Activated T-cell treated with anti-CD3 and anti-CD28 coated beads for 4 hours (primary cell): ENCODE data around the gene GNA15.
"Not testable (repeated sequence)": the region's sequence is repeated elsewhere in the genome, so short reads cannot be mapped to it uniquely, and the experiment has no call there.

Source experiments
- DNase-seq: peaks from one replicate; pipeline ENCODE4 v3.0.0-alpha.2; 2020

Gene GNA15

DNA sequence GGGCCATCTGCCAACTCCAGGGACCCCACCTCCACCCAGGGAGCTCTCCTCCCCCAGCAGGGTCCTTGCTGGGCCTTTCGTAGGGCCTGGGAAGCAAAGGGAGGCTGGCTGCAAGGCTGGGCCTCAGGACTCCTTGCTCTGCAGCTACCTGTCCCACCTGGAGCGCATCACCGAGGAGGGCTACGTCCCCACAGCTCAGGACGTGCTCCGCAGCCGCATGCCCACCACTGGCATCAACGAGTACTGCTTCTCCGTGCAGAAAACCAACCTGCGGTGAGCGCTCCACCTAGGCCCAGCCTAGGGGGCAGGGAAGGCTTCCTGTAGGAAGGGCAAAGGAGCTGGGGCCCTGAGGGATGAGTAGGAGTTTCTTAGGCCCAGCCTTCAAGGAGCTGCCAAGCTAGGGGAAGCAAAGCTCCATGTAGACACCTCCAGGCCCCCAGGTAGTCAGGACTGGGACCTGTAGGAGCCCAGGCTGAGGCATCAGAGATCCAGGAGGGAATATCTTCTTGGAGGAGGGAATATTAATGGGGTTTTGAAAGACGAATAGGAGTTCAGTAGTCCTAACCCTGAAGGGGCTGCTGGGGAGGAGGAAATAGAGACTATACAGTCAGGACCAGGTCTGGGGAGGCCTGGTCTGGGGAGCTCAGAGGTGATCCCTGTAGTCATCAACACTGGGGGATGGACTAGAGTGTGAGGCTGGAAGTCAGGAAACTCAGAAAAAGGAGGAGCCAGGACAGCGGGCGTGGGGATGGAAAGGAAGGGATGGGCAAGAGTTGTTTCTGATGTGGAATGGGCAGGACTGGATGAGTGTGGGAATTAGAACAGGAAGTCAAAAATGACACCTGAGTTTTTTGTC lies 16.0 kb downstream of the GNA15 start:
- no peak for DNase-seq

DNA sequence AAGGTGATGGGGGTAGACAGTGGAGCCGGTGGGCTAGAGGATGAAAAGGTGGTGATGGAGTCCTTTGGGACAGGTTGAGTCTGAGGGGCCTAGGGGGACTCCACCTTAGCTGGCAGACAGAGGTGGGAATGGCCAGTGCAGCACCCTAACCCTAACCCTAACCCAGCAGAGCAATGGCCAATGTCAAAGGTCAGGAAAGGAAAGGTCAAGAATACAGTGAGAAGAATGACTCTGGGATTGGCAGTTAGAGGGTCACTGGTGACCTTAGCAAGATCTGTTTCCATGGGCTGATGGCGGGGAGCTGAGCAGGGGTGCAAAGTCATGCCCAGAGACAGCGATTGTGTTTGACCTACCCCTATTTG lies 16.6 kb downstream of the GNA15 start:
- DNase-seq, result no peak

DNA sequence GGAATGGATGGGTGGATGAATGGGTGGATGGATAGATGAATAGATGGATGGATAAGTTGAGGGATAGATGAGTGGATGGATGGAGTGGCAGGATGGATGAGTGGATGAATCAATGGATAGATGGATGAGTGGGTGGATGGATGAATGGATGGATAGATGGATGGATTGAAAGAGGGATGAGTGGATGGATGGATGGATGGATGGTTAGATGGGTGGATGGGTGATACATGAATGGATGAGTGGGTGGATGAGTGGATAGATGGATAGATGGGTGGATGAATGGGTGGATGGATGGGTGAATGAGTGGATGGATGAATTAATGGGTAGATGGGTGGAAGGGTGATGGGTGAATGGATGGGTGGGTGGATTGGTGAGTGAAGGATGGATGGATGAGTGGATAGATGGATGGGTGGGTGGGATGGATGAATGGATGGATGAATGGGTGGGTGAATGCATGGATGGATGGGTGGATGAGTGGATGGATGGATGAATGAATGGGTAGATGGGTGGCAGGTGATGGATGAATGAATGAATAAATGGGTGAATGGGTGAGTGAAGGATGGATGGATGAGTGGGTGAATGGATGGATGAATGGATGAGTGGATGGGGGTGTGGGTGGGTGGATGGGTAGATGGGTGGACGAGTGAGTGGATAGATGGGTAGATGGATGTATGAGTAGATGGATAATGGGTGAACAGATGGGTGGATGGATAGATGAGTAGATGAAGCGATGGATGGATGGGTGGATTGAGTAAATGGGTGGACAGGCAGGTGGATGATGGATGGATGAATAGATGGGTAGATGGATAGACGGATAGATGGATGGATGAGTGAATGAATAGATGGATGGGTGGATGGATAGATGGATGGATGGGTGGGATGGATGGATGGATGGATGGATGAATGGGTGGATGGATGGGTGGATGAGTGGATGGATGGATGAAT lies 17.7 kb downstream of the GNA15 start:
- DNase-seq, result no peak

DNA sequence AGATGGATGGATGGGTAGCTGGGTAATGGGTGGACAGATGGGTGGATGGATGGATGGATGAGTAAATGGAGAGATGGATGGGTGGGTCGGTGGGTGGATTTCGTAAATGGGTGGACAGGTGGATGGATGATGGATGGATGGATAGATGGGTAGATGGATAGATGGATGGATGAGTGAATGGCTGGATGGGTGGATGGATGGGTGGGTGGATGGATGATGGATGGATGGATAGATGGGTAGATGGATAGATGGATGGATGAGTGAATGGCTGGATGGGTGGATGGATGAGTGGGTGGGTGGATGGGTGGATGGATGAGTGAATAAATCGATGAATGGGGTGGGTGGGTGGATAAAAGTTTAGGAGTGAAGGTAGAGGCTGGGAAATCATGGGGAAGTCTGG lies 18.6 kb downstream of the GNA15 start:
- not testable (repeated sequence) for DNase-seq

DNA sequence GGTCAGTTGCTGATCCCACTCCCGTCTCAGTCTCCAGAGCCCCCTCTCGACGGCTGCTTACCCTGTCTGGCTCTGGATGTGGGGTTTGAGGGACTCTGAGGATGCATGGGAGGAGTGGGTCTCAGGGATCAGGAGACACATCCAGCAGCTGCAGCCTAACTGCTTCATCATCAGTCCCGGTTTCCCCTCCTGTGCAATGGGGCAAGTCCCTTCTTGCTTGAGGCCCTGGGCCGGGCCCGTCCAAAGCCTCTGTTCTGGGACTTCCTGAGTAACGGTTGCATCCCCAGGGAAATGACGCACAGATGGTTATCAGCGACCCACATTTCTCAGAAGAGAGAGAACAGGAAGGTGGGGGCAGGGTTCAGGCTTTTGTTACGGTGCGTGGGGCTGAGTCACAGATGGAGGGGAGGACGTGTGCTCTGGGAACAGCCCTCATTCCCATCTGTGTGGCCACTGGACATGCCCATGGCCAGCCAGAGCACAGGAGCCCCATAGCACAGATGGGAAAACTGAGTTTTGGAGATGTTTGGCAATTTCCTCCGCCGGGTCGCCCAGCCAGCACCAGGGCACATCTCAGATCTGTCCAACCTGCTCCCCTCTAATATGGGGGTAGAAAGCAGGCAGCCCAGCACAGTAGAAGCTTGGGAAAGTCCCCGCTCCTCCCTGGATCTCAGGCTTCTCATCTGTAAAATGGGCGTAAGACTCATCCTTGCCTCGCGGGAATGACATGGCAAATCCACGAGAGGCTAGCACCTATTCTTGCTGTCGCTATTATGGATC lies 19.3 kb downstream of the GNA15 start:
- DNase-seq, result peak; percentile 78

DNA sequence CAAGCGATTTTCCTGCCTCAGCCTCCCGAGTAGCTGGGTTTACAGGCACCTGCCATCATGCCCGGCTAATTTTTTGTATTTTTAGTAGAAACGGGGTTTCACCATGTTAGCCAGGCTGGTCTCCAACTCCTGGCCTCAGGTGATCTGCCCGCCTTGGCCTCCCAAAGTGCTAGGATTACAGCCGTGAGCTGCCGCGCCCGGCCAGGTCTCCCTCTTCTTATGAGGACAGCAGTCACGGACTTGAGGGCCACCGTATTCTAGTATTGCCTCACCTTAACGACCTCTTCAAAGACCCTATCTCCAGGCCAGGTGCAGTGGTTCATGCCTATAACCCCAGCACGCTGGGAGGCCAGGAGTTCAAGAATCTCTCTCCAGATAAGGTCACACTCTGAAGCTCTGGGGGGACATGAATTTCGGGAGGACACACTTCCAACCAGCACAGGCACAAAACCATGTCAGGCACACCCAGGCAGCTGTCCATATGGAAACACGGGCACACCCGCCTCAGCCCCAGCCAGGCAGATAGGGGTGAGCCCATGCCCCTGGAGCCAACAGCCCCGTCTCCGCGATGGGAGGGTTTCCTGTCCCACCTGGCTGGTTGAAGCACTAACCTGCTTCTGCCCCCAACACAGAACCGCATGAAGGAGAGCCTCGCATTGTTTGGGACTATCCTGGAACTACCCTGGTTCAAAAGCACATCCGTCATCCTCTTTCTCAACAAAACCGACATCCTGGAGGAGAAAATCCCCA lies 21.4 kb downstream of the GNA15 start:
- DNase-seq, result no peak

DNA sequence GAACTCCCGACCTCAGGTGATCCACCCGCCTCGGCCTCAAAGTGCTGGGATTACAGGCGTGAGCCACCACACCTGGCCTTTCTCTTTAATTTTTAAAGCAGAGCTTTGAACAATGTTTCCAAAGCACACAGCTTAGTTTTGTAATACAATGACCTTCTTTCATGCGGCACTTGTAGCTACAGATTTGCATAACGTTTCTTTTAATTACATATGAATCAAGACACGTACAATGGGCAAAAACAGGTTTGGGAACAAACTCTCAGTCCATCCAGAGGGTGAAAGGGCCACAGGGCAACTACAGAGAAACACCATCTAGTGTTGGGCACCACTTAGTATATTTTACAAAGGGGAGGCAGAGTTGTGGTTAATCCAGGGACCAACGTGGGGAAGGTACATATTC lies 23.7 kb downstream of the GNA15 start:
- DNase-seq, result no peak

DNA sequence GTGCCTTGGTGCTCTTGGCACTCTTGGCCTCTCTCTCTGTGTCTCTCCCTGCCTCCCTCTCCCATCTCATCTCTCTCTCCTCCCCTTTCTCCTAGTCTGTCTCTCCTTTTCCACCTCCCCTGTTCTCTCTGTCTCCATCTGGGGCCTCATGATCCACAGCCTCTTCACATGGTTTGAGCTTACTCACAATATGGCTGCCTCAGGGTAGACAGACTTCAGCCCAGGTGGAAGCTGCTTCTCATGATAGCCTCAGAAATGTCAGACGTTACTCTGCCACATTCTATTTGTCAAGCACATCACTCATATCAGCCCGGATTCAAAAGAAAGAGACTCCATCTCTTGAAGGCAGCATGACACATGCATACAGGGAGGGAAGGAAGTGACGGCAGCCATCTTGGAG lies 24.4 kb downstream of the GNA15 start:
- no peak for DNase-seq

DNA sequence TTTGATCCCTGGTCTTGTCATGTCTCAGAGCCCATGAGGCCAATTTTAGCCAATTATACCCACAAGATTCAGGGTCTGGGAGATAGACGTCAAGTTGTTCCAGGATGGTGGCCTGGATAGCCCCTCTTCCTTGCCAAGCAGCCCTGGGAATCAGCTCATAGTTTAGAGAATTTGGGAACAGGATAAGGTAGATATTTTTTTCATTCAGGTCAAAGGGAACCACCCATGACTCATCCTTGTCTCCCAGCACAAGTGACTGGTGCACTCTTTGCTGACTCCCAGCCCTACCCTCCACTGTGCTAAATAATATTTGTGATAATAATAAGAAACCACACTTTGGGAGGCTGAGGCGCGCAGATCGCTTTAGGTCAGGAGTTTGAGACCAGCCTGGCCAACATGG lies 25.6 kb downstream of the GNA15 start:
- DNase-seq, result no peak

DNA sequence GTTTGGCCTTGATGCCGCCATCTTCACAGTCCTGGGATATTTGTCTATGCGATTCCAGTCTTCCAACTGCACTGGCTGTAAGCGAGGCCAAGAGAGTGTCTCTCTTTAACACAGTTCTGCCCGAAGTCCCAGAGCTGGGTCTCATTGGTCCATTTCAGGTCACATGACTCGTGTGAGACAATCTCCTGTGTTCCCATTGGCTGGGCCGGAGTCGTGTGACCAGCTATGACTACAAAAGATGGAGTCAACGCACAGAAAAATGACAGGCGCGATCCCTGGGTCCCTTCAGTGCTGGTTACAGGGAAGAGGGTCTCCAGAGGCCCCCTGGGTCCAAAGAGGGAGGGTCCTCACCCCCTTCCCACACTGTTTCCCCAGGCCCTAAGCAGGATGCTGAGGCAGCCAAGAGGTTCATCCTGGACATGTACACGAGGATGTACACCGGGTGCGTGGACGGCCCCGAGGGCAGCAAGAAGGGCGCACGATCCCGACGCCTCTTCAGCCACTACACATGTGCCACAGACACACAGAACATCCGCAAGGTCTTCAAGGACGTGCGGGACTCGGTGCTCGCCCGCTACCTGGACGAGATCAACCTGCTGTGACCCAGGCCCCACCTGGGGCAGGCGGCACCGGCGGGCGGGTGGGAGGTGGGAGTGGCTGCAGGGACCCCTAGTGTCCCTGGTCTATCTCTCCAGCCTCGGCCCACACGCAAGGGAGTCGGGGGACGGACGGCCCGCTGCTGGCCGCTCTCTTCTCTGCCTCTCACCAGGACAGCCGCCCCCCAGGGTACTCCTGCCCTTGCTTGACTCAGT lies 26.8 kb downstream of the GNA15 start:
- no peak for DNase-seq

DNA sequence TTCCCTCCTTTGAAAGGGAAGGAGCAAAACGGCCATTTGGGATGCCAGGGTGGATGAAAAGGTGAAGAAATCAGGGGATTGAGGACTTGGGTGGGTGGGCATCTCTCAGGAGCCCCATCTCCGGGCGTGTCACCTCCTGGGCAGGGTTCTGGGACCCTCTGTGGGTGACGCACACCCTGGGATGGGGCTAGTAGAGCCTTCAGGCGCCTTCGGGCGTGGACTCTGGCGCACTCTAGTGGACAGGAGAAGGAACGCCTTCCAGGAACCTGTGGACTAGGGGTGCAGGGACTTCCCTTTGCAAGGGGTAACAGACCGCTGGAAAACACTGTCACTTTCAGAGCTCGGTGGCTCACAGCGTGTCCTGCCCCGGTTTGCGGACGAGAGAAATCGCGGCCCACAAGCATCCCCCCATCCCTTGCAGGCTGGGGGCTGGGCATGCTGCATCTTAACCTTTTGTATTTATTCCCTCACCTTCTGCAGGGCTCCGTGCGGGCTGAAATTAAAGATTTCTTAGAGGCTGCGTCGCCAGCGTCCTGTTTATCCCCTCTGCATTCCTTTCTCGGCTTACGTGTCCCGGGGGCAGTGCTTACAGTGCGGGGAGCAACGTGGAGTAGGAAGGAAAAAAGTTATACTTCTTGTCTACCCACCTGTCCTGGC lies 27.5 kb downstream of the GNA15 start:
- DNase-seq, result peak; percentile 72

DNA sequence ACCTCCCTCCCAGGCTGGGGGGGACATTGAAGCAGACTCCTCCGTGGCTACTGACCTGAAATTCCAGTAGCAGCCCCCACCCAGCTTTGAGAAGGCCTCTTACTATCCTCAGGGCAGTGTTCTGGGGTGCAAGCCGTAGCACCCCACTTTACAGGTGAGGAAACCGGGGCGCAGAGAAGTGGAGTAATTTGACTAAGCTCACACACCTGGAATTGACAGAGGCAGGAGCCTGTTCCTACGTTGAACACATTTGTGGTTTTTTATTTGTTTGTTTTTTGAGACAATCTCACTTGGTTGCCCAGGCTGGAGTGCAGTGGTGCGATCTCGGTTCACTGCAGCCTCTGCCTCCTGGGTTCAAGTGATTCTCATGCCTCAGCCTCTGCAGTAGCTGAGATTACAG lies 28.1 kb downstream of the GNA15 start:
- no peak for DNase-seq

DNA sequence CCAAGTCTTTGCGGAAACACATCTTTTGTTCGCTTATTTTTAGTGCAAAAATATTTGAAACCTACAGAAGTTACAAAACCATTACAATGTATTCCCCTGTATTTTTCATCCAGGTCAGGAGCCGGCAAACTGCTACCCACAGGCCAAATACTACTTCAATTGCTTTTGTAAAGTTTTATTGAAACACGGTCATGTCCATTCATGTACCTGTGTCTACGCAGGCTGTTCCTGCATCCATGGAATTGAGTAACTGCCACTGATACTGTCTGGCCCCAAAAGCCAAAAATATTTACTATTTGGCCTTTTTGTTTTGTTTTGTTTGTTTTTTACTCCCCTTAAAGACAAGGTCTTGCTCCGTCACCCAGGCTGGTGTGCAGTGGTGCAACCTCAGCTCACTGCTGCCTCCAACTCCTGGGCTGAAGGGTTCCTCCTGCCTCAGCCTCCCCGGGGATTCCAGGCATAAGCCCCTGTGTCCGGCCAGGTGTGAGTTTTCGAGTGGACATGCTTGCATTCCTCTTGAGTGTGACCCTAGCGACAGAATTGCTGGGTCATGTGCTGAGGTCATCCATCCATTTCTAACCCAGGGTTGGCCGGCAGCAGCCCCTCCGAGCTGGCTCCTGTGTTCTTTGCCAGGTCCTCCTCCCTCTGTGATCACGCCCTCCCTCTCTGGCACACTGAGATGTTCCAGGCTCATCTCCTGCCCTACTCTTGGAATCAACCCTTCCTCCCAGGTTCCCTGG lies 31.9 kb downstream of the GNA15 start:
- no peak for DNase-seq

DNA sequence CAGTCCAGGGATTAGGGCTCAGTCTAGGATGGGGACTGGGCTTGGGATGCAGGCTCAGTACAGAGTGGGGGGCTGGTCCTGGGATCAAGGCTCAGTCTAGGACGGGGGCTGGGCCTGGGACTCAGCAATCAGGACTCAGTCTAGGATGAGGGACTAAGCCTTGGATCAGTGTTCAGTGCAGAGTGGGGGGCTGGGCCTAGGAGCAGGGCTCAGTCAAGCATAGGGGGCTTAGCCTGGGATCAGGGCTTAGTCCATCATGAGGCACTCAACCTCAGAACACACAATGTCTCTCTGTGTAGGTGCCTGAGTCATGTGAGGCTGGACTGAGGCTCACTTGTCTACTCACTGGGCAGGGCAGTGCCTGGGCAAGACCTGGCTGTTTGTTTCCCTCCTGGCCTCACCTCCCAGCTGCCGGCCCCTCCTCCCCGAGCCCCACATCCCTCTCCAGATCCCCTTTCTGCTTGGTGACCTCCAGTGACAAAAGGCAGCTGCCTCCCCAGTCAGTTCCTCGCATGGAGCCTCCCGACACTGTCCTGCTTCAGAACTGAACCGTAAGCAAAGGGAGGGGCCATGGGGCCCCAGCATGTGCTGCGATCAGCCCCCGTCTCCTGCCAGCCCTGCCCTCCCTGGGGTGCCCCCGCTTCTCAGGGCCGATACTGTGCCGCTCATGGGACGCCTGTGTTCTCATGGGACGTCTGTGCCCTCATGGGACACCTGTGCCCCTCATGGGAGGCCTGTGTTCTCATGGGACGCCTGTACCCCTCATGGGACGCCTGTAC lies 36.2 kb downstream of the GNA15 start:
- DNase-seq, result no peak

DNA sequence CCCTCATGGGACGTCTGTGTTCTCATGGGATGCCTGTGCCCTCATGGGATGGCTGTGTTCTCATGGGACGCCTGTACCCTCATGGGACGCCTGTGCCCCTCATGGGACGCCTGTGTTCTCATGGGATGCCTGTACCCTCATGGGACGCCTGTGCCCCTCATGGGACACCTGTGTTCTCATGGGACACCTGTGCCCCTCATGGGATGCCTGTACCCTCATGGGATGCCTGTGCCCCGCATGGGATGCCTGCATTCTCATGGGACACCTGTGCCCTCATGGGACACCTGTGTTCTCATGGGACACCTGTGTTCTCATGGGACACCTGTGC lies 36.8 kb downstream of the GNA15 start:
- DNase-seq, result not testable (repeated sequence)

DNA sequence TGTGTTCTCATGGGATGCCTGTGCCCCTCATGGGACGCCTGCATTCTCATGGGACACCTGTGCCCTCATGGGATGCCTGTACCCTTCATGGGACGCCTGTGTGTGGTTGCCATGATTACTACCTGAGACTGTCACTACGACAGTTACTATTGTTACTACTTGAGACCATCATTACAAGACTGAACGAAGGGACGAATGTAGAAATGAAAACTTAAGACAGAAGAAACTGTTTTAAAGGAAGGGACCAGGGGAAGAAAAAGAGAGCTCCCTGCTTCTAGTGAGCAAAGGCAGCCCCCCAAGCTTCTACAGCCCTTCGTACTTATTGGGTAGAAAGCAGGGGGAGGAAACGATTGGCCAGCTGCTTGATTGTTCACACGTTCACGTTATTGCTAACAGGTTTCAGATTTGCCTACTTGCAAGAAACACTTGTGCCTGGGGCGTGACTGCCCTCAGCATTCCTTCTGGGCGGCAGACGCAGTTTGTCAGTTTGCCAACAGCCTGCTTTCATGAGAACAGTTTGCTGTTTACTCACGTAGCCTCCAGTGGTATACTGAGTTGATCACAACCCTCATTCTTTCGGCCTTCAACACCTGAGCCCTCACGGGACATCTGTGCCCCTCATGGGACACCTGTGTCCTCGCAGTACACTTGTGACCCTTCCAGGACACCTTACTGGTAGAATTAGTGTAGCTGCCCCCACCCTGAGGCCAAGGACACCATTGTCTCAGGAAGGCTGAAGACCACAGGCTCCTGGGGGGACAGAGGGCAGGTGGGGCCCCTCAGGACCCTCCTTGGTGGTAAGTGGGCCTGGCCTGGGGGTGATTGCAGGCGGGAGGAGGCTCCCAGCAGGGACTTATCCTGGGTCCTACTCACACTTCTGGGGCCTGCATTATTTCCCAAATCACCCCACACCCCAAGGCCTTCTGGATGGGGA lies 40.2 kb downstream of the GNA15 start:
- DNase-seq, result no peak

DNA sequence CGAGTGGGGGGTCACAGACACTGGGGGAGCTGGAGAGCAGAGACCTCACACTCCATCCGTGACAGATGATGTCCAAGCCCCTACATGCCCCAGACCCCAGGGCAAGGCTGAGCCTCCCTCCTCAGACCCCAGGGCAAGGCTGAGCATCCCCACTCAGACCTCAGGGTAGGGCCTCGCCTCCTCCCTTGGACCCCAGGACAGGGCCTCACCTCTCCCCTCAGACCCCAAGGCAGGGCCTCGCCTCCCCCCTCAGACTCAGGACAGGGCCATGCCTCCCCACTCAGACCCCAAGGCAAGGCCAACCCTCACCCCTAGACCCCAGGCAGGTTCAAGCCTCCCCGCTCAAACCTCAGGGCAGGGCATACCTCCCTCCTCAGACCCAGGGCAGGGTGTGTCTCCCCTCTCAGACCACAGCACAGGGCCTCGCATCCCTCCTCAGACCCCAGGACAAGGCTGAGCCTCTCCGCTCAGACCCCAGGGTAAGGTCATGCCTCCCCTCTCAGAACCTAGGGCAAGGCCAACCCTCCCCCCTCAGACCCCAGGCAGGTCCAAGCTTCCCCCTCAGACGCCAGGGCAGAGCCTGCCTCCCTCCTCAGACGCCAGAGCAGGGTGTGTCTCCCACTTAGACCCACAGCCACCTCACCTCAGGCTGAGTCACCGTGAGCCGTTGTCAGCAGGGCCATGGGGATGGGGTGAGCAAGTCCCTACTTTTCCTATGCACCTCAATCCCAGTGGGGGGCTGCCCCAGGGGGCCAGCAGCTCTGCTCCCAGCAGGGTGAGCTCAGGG lies 41.1 kb downstream of the GNA15 start:
- DNase-seq, result peak; percentile 65
